ENCODE measurements around the gene CEP170B.
"Not testable (repeated sequence)": the region's sequence is repeated elsewhere in the genome, so short reads cannot be mapped to it uniquely, and the experiment has no call there.

CEP170B gene

DNA sequence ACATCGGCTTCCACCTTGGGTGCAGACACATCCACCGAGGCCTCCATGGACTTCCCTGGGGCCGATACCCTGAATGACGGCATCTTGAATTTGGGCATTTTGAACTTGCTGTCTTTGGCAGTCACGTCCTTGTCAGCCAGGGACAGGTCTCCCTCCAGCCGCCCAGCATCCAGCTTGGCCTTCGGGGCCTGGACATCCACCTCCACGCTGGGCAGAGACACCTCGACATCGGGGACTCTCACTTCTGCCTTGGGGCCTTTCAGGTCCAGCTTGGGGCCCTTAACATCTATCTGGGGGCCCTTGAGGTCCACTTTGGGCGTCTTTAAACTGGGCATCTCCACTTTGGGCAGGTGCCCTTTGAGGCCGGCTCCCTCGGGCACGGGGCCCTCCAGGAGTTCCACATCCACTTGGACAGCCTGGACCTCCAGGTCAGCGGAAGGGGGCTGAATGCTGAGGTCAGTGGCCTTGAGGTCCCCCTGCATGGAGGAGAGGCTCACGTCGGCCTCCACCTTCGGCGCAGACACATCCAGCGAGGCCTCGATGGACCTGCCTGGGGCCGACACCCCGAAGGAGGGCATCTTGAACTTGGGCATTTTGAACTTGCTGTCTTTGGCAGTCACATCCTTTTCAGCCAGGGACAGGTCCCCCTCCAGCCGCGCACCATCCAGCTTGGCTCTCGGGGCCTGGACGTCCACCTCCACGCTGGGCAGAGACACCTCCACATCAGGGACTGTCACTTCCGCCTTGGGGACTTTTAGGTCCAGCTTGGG lies 79.6 kb downstream of the CEP170B start:
- DNase-seq (ENCODE audit: low read depth in 2 of 2): not testable (repeated sequence)

DNA sequence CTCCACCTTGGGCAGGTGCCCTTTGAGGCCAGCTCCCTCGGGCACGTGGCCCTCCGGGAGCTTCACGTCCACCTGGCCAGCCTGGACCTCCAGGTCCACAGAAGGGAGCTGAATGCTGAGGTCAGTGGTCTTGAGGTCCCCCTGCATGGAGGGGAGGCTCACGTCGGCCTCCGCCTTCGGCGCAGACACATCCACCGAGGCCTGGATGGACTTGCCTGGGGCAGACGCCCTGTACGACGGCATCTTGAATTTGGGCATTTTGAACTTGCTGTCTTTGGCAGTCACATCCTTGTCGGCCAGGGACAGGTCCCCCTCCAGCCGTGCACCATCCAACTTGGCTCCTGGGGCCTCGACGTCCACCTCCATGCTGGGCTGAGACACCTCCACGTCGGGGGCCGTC lies 80.2 kb downstream of the CEP170B start:
- DNase-seq (ENCODE audit: low read depth in 2 of 2): not testable (repeated sequence)

Data from activated CD8-positive, alpha-beta memory T cell treated with anti-CD3 and anti-CD28 coated beads for 4 hours (primary cell).